Stomach smooth muscle (tissue), 2 donors: Measurements from ENCODE around the gene FAM20C.

Experiments used
- H3K27ac ChIP-seq: one replicate; pipeline ENCODE4 v1.7.0; 2013; ENCODE audit warnings: mild to moderate bottlenecking, low read length, inconsistent platforms
- H3K27me3 ChIP-seq, 2 donors: one replicate each; pipeline ENCODE4 v1.7.0; 2013; ENCODE audit warnings: low read length in 2 of 2; ENCODE audit not compliant: insufficient read depth in 2 of 2, control insufficient read depth in 1 of 2
- H3K36me3 ChIP-seq, 2 donors: one replicate each; pipeline ENCODE4 v1.7.0; 2013; ENCODE audit warnings: low read length in 2 of 2; ENCODE audit not compliant: control insufficient read depth in 2 of 2, insufficient read depth in 2 of 2
- H3K4me1 ChIP-seq: one replicate; pipeline ENCODE4 v1.7.0; 2013; ENCODE audit warnings: low read length; ENCODE audit not compliant: control insufficient read depth, insufficient read depth
- H3K4me3 ChIP-seq, 2 donors: one replicate each; pipeline ENCODE4 v1.7.0; 2013; ENCODE audit warnings: low read length in 2 of 2
- H3K9ac ChIP-seq, 2 donors: one replicate each; pipeline ENCODE4 v1.7.0; 2013; ENCODE audit warnings: low read length in 2 of 2, mild to moderate bottlenecking in 1 of 2
- H3K9me3 ChIP-seq, 2 donors: one replicate each; pipeline ENCODE4 v1.7.0; 2013; ENCODE audit warnings: low read length in 2 of 2; ENCODE audit not compliant: control insufficient read depth in 2 of 2
- donor health status: healthy.
- donor health status: Pancreatic carcinoma.

FAM20C gene

DNA sequence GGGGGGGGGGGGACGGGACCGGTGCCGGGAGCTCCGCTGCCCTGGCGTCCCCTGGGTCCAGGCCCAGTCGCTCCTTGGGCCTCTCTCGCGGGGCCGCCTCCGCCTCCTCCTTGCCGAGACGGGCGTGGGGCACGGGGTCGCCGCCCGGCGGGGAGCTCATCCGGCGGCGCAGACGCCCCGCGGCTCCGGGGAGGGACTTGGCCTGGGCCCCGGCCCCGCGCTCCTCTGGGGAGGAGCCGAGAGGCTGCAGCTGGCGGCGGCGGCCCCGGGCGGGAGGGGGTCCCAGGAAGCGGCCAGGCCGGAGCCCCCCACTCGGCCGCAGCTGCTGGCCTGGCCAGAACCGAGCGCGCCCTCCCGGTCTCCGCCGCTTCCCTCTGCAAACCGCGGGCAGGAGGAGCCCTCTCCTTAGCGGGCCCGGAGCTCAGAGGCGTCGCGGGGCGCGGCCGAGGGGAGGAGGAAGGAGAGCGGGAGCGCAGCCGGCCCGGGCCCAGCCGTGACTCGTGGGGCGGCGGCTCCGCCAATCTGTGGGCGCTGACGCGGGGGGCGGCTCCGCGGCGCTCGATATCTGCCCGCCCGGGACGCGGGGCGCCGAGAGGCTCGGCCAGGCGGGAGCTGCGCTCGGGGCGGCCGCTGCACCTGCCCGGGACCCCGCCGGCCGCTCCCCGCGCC, at the start of gene FAM20C:
TSS of gene FAM20C (plus strand) at position 591 of the 669 bp plus-strand sequence. CDS start 629 bp downstream, outside the sequence.
- H3K9ac ChIP-seq, result peak within 1 kb of the TSS in 1 of 2 donors; percentile 81
- no peaks in the 10 kb centered on the region for H3K27me3 ChIP-seq
- peak within 1 kb of the TSS; percentile 76 for H3K27ac ChIP-seq
- peaks cover 51% of the 10 kb centered on the region for H3K4me1 ChIP-seq
- H3K4me3 ChIP-seq, result peak within 1 kb of the TSS; percentile 84 to 98
- H3K9me3 ChIP-seq, result no peaks in the 10 kb centered on the region
- peaks cover 16 to 17% of the 10 kb centered on the region in 2 donors for H3K36me3 ChIP-seq

DNA sequence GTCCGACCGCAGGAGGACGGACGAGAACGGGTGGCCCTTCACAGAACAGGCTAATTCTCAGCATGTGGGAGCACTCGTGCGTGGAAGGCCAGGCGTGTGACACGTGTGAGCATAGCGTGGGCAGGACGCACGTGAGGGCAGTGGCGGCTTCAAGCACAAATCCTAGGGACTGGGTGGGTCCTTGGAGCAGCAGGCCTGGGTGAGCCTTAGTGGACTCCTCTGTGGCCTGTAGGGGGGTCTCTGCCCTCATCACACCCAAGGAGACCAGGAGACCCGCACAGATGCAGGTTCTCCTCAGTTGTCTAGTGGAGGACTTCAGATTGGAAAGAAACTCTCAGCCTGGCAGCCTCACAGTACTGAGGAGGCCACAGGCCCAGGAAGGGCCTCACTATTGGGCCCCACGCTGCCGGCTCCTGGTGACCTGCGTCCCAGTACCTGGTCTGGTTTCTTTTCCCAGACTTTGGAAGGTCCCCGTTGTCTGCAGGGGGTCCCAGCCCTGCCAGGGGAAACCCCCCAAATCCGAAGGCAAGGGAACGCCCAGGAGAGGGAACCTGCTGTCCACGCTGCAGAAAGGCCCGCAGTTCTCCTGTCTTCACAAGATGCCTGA, 49.1 kb upstream of the FAM20C start:
- H3K4me3 ChIP-seq, result no peak overlapping the region
- no peak overlapping the region for H3K9ac ChIP-seq
- no peaks in the 10 kb centered on the region for H3K9me3 ChIP-seq
- no peaks in the 10 kb centered on the region for H3K36me3 ChIP-seq
- peak overlapping the region; percentile 77 for H3K27ac ChIP-seq
- peaks cover 24% of the 10 kb centered on the region for H3K4me1 ChIP-seq
- H3K27me3 ChIP-seq, result no peaks in the 10 kb centered on the region

GRCh38 chr7:143811-144453, 48.4 kb upstream of the FAM20C start:
- H3K4me1 ChIP-seq, result peaks cover 26% of the 10 kb centered on the region
- H3K27me3 ChIP-seq, result no peaks in the 10 kb centered on the region
- H3K9ac ChIP-seq, result no peak overlapping the region
- no peaks in the 10 kb centered on the region for H3K36me3 ChIP-seq
- H3K4me3 ChIP-seq, result no peak overlapping the region
- no peaks in the 10 kb centered on the region for H3K9me3 ChIP-seq
- H3K27ac ChIP-seq, result no peak overlapping the region

DNA sequence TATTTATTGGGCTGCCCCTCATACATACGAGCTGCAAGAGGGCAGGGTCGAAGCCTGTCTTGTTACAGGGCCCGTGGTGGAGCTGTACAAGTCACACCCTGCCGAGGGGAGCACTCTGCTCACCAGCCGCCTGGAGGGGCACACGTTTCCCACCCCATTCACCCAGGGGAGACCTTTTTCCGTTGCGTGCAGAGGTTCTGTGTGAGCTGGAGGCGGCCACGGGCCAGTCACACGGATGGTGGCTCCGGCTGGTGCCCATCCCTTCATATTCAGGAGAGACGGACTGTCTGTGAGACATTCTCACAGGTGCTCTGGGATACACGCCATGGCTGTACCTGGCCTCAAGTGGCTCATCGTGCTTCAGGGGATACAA, 47.9 kb upstream of the FAM20C start:
- Histone ChIP-seq H3K27me3 (no peaks in the 10 kb centered on the region), H3K9ac (no peak overlapping the region), H3K9me3 (no peaks in the 10 kb centered on the region), H3K4me1 (peaks cover 26% of the 10 kb centered on the region), H3K27ac (no peak overlapping the region), H3K36me3 (no peaks in the 10 kb centered on the region), H3K4me3 (no peak overlapping the region)

DNA sequence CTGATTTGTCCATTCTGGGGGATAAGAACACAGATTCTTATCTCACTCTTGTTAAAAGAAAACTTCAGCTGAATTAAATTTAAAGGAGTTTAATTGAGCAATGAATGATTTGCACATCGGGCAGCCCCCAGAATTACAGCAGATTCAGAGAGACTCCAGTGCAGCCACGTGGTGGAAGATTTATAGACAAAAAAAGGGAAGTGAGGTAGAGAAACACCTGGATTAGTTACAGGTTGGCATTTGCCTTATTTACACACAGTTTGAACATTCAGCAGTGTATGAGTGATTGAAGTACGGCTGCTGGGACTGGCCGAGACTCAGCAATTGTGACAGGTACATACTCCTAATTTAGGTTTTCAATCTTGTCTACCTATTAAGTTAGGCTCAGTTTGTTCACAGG, 46.5 kb upstream of the FAM20C start:
- Histone ChIP-seq H3K9ac (no peak overlapping the region), H3K9me3 (no peaks in the 10 kb centered on the region), H3K27me3 (no peaks in the 10 kb centered on the region), H3K4me3 (no peak overlapping the region), H3K27ac (no peak overlapping the region), H3K36me3 (no peaks in the 10 kb centered on the region), H3K4me1 (peaks cover 38% of the 10 kb centered on the region)

DNA sequence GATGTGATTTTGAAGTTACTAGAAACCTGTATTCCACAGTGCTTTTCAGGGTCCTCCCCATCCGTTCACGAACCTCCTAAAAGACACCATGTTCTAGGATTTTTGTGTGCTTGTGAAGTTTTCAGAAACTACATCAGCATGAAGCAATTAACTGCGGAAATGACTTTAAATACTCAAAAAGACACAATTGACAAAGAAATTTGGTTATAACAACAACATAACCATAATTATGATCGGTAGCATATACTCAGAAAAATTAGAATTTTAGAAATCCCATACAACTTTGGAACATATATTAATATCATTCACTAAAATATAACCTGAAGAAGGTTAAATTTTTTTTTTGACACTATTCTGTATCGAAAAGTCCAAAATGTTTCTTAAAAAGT, 43.8 kb upstream of the FAM20C start:
- H3K4me1 ChIP-seq, result peaks cover 14% of the 10 kb centered on the region
- peak overlapping the region; percentile 59 to 79 for H3K4me3 ChIP-seq
- H3K9me3 ChIP-seq, result no peaks in the 10 kb centered on the region
- H3K36me3 ChIP-seq, result no peaks in the 10 kb centered on the region
- H3K27ac ChIP-seq, result peak overlapping the region; percentile 94
- H3K27me3 ChIP-seq, result no peaks in the 10 kb centered on the region
- peak overlapping the region; percentile 87 to 90 for H3K9ac ChIP-seq

GRCh38 chr7:148932-149790, 43.2 kb upstream of the FAM20C start:
- peak overlapping the region; percentile 87 to 90 for H3K9ac ChIP-seq

DNA sequence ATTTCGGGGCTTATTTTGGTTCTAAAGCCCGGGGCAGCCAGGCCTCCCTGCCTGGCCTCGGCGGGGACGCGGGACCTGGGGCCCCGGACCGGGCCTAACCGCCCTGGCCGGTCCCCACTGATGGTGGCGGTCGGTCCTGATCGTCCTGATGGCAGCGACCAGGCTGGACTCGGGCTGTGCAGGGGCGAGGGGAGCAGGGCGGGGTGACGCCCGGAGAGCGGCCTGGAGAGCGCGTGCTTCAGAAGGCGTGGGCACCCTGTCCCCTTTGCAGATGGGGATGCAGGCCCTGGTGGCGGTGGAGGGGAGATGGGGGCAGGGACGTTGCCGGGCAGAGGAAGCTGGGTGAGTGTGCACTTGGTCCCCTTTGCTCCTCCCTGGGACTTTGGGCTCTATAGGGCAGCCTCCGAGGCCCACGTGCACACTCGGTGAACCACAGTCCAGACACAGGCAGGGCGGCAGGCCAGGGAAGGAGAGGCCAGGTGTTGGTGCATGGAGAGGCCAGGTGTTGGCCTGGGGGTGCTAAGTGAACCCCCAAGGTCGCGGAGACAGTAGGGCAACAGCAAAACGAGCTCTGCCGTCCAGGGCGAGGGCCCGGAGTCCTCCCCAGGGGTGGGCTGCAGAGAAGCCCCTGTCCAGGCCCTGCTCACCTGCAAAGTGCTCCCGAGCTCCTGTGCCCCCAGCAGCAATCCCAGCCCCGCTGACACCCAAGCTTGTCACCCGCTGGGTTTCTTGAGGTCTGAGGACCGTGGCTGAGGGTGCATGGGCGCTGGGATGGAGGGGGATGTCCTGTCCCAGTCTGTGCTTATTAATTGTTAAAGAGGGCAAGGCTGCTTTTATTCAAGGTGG, 42.4 kb upstream of the FAM20C start:
- H3K9ac ChIP-seq, result peak overlapping the region; percentile 72 to 90
- no peaks in the 10 kb centered on the region for H3K36me3 ChIP-seq
- peak overlapping the region; percentile 94 for H3K27ac ChIP-seq
- H3K9me3 ChIP-seq, result no peaks in the 10 kb centered on the region
- H3K27me3 ChIP-seq, result no peaks in the 10 kb centered on the region
- peak overlapping the region; percentile 59 to 68 for H3K4me3 ChIP-seq
- peaks cover 14% of the 10 kb centered on the region for H3K4me1 ChIP-seq

More at GRCh38 chr7:148932-149790, 43.2 kb upstream of the FAM20C start:
- peaks cover 14% of the 10 kb centered on the region for H3K4me1 ChIP-seq
- H3K27ac ChIP-seq, result peak overlapping the region; percentile 94
- H3K36me3 ChIP-seq, result no peaks in the 10 kb centered on the region
- no peaks in the 10 kb centered on the region for H3K27me3 ChIP-seq
- peak overlapping the region; percentile 59 to 79 for H3K4me3 ChIP-seq
- H3K9me3 ChIP-seq, result no peaks in the 10 kb centered on the region

DNA sequence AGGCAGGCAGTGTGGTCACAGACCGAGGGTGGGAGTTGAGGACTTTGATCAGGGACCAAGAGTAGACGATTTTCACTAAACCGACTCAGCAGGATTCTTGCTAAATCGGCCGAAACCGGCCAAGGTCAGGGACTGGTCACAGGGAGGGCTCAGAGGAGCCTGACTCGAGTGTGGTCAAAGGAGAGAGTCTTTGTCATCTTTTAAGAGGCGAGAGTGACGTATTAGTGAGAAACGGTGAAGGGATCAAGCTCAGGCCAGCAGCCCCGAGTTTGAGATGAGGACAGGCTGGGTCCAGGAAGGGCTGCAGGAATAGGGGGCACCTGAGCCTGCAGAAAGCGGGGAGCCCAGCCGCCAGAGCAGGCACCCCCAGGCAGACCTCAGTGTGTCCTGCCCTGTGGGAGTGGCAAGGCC, 41.6 kb upstream of the FAM20C start:
- Histone ChIP-seq H3K4me3 (peak overlapping the region in 1 of 2 donors; percentile 8), H3K36me3 (no peaks in the 10 kb centered on the region), H3K9ac (no peak overlapping the region), H3K4me1 (peaks cover 14% of the 10 kb centered on the region), H3K27me3 (no peaks in the 10 kb centered on the region), H3K27ac (no peak overlapping the region), H3K9me3 (no peaks in the 10 kb centered on the region)
